Measurements from ENCODE around the gene NPIPA3. TPM values are rescaled to one million over a fixed set of nuclear protein-coding genes. Genes with fewer than 3 reads are reported as not detected.
"Not testable (repeated sequence)": the region's sequence is repeated elsewhere in the genome, so short reads cannot be mapped to it uniquely, and the experiment has no call there.

NPIPA3 gene
- total RNA-seq, 4 donors from 2014 or later, result 0.87 to 2.3 (median 1.2) TPM; not detected in 1

- H3K27me3 ChIP-seq, result no peaks in the 10 kb centered on the region
- peaks cover 0 to 32% (median 0%) of the 10 kb centered on the region in 3 donors for H3K36me3 ChIP-seq
- H3K4me1 ChIP-seq, result no peaks in the 10 kb centered on the region
- no peak for DNase-seq (ENCODE audit: low spot score in 2 of 2)
- no peak overlapping the region for H3K27ac ChIP-seq
- WGBS, 2 donors, result 63 to 73% methylated on average over 7 of the region's 7 CpGs
- TF ChIP-seq EP300 (IDR thresholded peaks at IDR 0.05) (no peak), CTCF (IDR thresholded peaks at IDR 0.05) (no peak)
- H3K4me3 ChIP-seq, result no peak overlapping the region
- no peaks in the 10 kb centered on the region for H3K9me3 ChIP-seq
Observed at GRCh38 chr16:14672403-14672971, 30.7 kb upstream of the NPIPA3 start.

GRCh38 chr16:14676633-14677032 is 26.6 kb upstream of the NPIPA3 start:
- WGBS, 2 donors, result 89 to 92% methylated on average over 3 of the region's 3 CpGs
- TF ChIP-seq CTCF (IDR thresholded peaks at IDR 0.05), result no peak
- no peak for TF ChIP-seq POLR2A (IDR thresholded peaks at IDR 0.05)
- no peak for TF ChIP-seq EP300 (IDR thresholded peaks at IDR 0.05)

GRCh38 chr16:14677627-14678026 is 25.6 kb upstream of the NPIPA3 start:
- Histone ChIP-seq H3K4me3 (no peak overlapping the region), H3K36me3 (no peaks in the 10 kb centered on the region), H3K9me3 (no peaks in the 10 kb centered on the region), H3K27ac (no peak overlapping the region), H3K27me3 (no peaks in the 10 kb centered on the region), H3K4me1 (no peaks in the 10 kb centered on the region)
- 90 to 92% methylated on average over 5 of the region's 5 CpGs for WGBS, 2 donors
- no peak for TF ChIP-seq EP300 (IDR thresholded peaks at IDR 0.05)
- no peak for TF ChIP-seq CTCF (IDR thresholded peaks at IDR 0.05)
- no peak for TF ChIP-seq POLR2A (IDR thresholded peaks at IDR 0.05)
- no peak for DNase-seq (ENCODE audit: low spot score in 2 of 2)

More at GRCh38 chr16:14676633-14677032, 26.6 kb upstream of the NPIPA3 start:
- Histone ChIP-seq H3K9me3 (no peaks in the 10 kb centered on the region), H3K27me3 (no peaks in the 10 kb centered on the region), H3K4me1 (no peaks in the 10 kb centered on the region), H3K4me3 (no peak overlapping the region), H3K27ac (no peak overlapping the region), H3K36me3 (no peaks in the 10 kb centered on the region)
- no peak for DNase-seq (ENCODE audit: low spot score in 2 of 2)

DNA sequence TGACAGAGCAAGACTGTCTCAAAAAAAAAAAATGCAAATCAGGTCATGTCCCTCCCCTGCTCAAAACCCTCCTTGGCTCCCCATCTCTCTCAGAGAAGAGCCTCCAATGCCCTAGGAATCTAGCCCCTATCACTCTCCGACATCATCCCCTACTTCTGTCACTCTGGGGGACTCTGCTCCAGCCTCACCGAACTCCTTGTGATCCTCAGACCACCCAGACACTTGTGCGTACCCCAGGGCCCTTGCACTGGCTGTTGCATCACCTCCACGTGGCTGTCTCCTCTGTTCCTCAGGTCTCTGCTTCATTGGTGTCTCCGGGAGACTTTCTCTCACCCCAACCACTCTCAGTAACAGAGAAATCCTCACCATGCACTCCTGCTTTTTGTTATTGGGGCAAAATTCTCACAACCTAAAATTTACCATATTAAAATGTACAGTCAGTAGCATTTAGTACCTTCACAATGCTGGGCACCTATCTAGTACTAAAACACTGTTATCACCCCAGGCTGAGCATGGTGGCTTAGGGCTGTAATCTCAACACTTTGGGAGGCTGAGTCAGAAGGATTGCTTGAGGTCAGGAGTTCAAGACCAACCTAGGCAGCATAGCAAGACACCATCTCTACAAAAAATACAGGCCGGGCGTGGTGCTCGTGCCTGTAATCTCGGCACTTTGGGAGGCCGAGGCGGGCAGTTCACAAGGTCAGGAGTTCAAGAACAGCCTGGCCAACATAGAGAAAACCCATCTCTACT is 24.3 kb upstream of the NPIPA3 start:
- no peak for DNase-seq (ENCODE audit: low spot score in 2 of 2)
- H3K4me1 ChIP-seq, result no peaks in the 10 kb centered on the region
- no peaks in the 10 kb centered on the region for H3K27me3 ChIP-seq
- no peak for TF ChIP-seq POLR2A (IDR thresholded peaks at IDR 0.05)
- TF ChIP-seq CTCF (IDR thresholded peaks at IDR 0.05), result no peak
- no peak for TF ChIP-seq EP300 (IDR thresholded peaks at IDR 0.05)
- 77 to 81% methylated on average over 11 of the region's 11 CpGs for WGBS, 2 donors
- no peaks in the 10 kb centered on the region for H3K9me3 ChIP-seq
- H3K4me3 ChIP-seq, result no peak overlapping the region
- H3K27ac ChIP-seq, result no peak overlapping the region
- no peaks in the 10 kb centered on the region for H3K36me3 ChIP-seq

DNA sequence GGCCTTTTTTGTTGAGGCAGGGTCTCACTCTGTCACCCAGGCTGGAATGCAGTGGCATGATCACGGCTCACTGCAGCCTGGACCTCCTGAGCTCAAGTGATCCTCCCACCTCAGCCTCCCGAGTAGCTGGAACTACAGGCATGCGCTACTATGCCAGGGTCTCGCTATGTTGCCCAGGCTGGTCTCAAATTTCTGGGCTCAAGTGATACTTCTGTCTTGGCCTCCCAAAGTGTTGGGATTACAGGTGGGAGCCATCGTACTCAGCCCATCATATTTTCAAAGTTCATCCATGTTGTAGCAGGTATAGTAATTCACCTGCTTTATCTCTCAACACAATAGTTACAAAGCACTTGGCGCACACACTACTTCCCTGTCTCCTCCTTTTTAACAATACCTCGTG is 22.8 kb upstream of the NPIPA3 start:
- not testable (repeated sequence) for DNase-seq (ENCODE audit: low spot score in 2 of 2); H3K36me3 ChIP-seq; H3K4me1 ChIP-seq; H3K4me3 ChIP-seq; H3K9me3 ChIP-seq; H3K27ac ChIP-seq; H3K27me3 ChIP-seq
- 81 to 85% methylated on average over 7 of the region's 7 CpGs for WGBS, 2 donors
